ENCODE results near the gene DAGLA.

DAGLA gene

GRCh38 chr11:61775606-61776554 lies 95.7 kb downstream of the DAGLA start:
- H3K27ac ChIP-seq: no peak overlapping the region
- no peak for TF ChIP-seq CTCF (IDR thresholded peaks at IDR 0.05)
- no peaks in the 10 kb centered on the region for H3K9me3 ChIP-seq
- H3K4me1 ChIP-seq (ENCODE audit: control insufficient read depth in 1 of 2, insufficient read depth in 1 of 2, low read depth in 1 of 2, low read length in 1 of 2): peaks cover 15 to 17% of the 10 kb centered on the region in 2 experiments
- no peaks in the 10 kb centered on the region for H3K36me3 ChIP-seq
- H3K4me3 ChIP-seq (ENCODE audit: low read depth in 1 of 2, low read length in 1 of 2): no peak overlapping the region
- peaks cover 26% of the 10 kb centered on the region for H3K27me3 ChIP-seq

GRCh38 chr11:61776561-61777075 lies 96.4 kb downstream of the DAGLA start:
- H3K4me1 ChIP-seq (ENCODE audit: control insufficient read depth in 1 of 2, insufficient read depth in 1 of 2, low read depth in 1 of 2, low read length in 1 of 2): peaks cover 15 to 17% of the 10 kb centered on the region in 2 experiments

GRCh38 chr11:61777234-61778090 lies 97.3 kb downstream of the DAGLA start:
- Histone ChIP-seq H3K9me3 (no peaks in the 10 kb centered on the region), H3K4me1 (ENCODE audit: control insufficient read depth in 1 of 2, insufficient read depth in 1 of 2, low read depth in 1 of 2, low read length in 1 of 2) (peaks cover 12 to 14% of the 10 kb centered on the region in 2 experiments), H3K4me3 (ENCODE audit: low read depth in 1 of 2, low read length in 1 of 2) (peak overlapping the region; percentile 48 to 60), H3K36me3 (no peaks in the 10 kb centered on the region), H3K27ac (no peak overlapping the region), H3K27me3 (peaks cover 26% of the 10 kb centered on the region)
- no peak for TF ChIP-seq CTCF (IDR thresholded peaks at IDR 0.05)

More at GRCh38 chr11:61776561-61777075, 96.4 kb downstream of the DAGLA start:
- Histone ChIP-seq H3K27ac (no peak overlapping the region), H3K9me3 (no peaks in the 10 kb centered on the region), H3K4me3 (ENCODE audit: low read depth in 1 of 2, low read length in 1 of 2) (peak overlapping the region in 1 of 2 experiments; percentile 48), H3K27me3 (peaks cover 26% of the 10 kb centered on the region), H3K36me3 (no peaks in the 10 kb centered on the region)
- no peak for TF ChIP-seq CTCF (IDR thresholded peaks at IDR 0.05)

- peaks cover 26% of the 10 kb centered on the region for H3K27me3 ChIP-seq
- no peak for TF ChIP-seq CTCF (IDR thresholded peaks at IDR 0.05)
- peaks cover 6% of the 10 kb centered on the region for H3K36me3 ChIP-seq
- no peaks in the 10 kb centered on the region for H3K9me3 ChIP-seq
- H3K4me3 ChIP-seq (ENCODE audit: low read depth in 1 of 2, low read length in 1 of 2): no peak overlapping the region
- H3K27ac ChIP-seq: no peak overlapping the region
- H3K4me1 ChIP-seq (ENCODE audit: control insufficient read depth in 1 of 2, insufficient read depth in 1 of 2, low read depth in 1 of 2, low read length in 1 of 2): peaks cover 8 to 9% of the 10 kb centered on the region in 2 experiments
Measured at GRCh38 chr11:61778357-61778886, 98.2 kb downstream of the DAGLA start.

Measured in neutrophil (primary cell).